GM19397 (cell line): ENCODE results near the gene SORCS1.

ENCODE experiments used
- ATAC-seq: cut with Tn5 transposase; IDR thresholded peaks from one replicate; pipeline ENCODE4 v1.9.1; 2021; ENCODE audit warnings: mild to moderate bottlenecking, moderate library complexity; ENCODE audit not compliant: unreplicated experiment

Gene SORCS1

GRCh38 chr10:107163881-107164861 is at the start of gene SORCS1:
SORCS1 (minus strand) TSS chr10:107164706.
- ATAC-seq = no peak

GRCh38 chr10:107214261-107214660 is 49.8 kb upstream of the SORCS1 start:
- ATAC-seq = no peak

- no peak for ATAC-seq
Observed at GRCh38 chr10:107213861-107214260, 49.4 kb upstream of the SORCS1 start.

GRCh38 chr10:107206833-107207232 is 42.3 kb upstream of the SORCS1 start:
- ATAC-seq = no peak

- ATAC-seq = no peak
Observed at GRCh38 chr10:107169516-107169915, 5.0 kb upstream of the SORCS1 start.

GRCh38 chr10:107168738-107169137 is 4.2 kb upstream of the SORCS1 start:
- no peak for ATAC-seq

- ATAC-seq = no peak
Observed at GRCh38 chr10:107166403-107166802, 1.9 kb upstream of the SORCS1 start.

- ATAC-seq = no peak
Observed at GRCh38 chr10:107164992-107165391, 486 bp upstream of the SORCS1 start.

- ATAC-seq = no peak
Observed at GRCh38 chr10:107163076-107163855, 1.2 kb downstream of the SORCS1 start.

- no peak for ATAC-seq
Observed at GRCh38 chr10:107160866-107161265, 3.6 kb downstream of the SORCS1 start.

GRCh38 chr10:107159871-107160270 is 4.6 kb downstream of the SORCS1 start:
- ATAC-seq = no peak

GRCh38 chr10:107157071-107157470 is 7.4 kb downstream of the SORCS1 start:
- ATAC-seq = no peak

GRCh38 chr10:107152087-107152486 is 12.4 kb downstream of the SORCS1 start:
- no peak for ATAC-seq

- ATAC-seq = no peak
Observed at GRCh38 chr10:107148906-107149305, 15.6 kb downstream of the SORCS1 start.

- no peak for ATAC-seq
Observed at GRCh38 chr10:107144490-107144889, 20.0 kb downstream of the SORCS1 start.

GRCh38 chr10:107141524-107142061 is 22.9 kb downstream of the SORCS1 start:
- no peak for ATAC-seq

- no peak for ATAC-seq
Observed at GRCh38 chr10:107139237-107139636, 25.3 kb downstream of the SORCS1 start.

GRCh38 chr10:107133656-107134055 is 30.9 kb downstream of the SORCS1 start:
- ATAC-seq = no peak

GRCh38 chr10:107129000-107129399 is 35.5 kb downstream of the SORCS1 start:
- no peak for ATAC-seq

- ATAC-seq = no peak
Observed at GRCh38 chr10:107126512-107127065, 37.9 kb downstream of the SORCS1 start.

GRCh38 chr10:107122703-107123102 is 41.8 kb downstream of the SORCS1 start:
- no peak for ATAC-seq
